Liver (tissue), 3 donors: ENCODE measurements around the gene ATP6V1D.

Source experiments
- GABPA ChIP-seq, 2 donors: IDR thresholded peaks in 1 of 2; conservative IDR thresholded peaks in 1 of 2; 2 replicates each; pipeline ENCODE4 v1.6.1; 2016; ENCODE audit warnings: antibody characterized with exemption in 2 of 2, mild to moderate bottlenecking in 1 of 2, moderate library complexity in 1 of 2
- HNF4G ChIP-seq: IDR thresholded peaks from 2 replicates; pipeline ENCODE4 v1.6.1; 2016; ENCODE audit warnings: antibody characterized with exemption
- YY1 ChIP-seq: IDR thresholded peaks from 2 replicates; pipeline ENCODE4 v1.6.1; 2016; ENCODE audit warnings: antibody characterized with exemption, mild to moderate bottlenecking
- TF ChIP-seq, protein P1 (sequence below): fragments of 150-350 bp; IDR thresholded peaks from 2 replicates; pipeline ENCODE4 v1.5.1; 2017; ENCODE audit warnings: improper control_type of control experiment, low read depth, low read length; ENCODE audit not compliant: missing input control
- TF ChIP-seq, protein P2 (sequence below): IDR thresholded peaks from 2 replicates; pipeline ENCODE4 v1.6.1; 2016; ENCODE audit warnings: antibody characterized with exemption
- donor health status: healthy.
- donor health status: healthy.

DNA sequence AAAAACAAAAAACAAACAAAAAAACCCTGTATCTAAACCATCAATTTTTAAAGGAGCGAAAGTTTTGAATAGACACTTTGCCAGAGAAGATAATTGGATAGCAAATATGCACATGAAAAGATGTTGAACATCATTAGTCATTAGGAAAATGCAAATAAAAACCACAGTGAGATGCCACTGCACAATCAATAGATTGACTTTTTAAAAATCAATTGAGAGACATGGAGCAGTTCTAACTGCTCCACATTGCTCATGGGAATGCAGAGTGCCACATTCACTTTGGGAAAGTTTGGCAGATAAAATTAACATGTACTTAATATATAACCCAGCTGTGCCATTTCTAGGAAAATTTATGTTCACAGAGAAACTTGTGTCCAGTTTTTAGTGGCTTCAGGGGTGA, 13.2 kb upstream of the ATP6V1D start:
- TF ChIP-seq, protein P1, sequence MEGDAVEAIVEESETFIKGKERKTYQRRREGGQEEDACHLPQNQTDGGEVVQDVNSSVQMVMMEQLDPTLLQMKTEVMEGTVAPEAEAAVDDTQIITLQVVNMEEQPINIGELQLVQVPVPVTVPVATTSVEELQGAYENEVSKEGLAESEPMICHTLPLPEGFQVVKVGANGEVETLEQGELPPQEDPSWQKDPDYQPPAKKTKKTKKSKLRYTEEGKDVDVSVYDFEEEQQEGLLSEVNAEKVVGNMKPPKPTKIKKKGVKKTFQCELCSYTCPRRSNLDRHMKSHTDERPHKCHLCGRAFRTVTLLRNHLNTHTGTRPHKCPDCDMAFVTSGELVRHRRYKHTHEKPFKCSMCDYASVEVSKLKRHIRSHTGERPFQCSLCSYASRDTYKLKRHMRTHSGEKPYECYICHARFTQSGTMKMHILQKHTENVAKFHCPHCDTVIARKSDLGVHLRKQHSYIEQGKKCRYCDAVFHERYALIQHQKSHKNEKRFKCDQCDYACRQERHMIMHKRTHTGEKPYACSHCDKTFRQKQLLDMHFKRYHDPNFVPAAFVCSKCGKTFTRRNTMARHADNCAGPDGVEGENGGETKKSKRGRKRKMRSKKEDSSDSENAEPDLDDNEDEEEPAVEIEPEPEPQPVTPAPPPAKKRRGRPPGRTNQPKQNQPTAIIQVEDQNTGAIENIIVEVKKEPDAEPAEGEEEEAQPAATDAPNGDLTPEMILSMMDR = no peak
- TF ChIP-seq, protein P2, sequence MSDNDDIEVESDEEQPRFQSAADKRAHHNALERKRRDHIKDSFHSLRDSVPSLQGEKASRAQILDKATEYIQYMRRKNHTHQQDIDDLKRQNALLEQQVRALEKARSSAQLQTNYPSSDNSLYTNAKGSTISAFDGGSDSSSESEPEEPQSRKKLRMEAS = no peak
- no peak for TF ChIP-seq GABPA (IDR thresholded peaks at IDR 0.05 in 1 of 2, conservative IDR thresholded peaks at IDR 0.05 in 1 of 2)
- TF ChIP-seq YY1 = no peak
- TF ChIP-seq HNF4G = no peak
